Liver (tissue), 9 donors: ENCODE results near the gene METTL13. TPM values are rescaled to one million over a fixed set of nuclear protein-coding genes. Genes with fewer than 3 reads are reported as not detected.

Experiments used
- DNase-seq: peaks from one replicate; pipeline ENCODE4 v3.0.0-alpha.2; 2017; ENCODE audit warnings: low spot score
- H3K27ac ChIP-seq, 2 donors: one replicate each; pipeline ENCODE4 v1.7.0; 2013; ENCODE audit warnings: inconsistent platforms in 2 of 2, low read length in 2 of 2, control low read depth in 1 of 2, low read depth in 1 of 2, mild to moderate bottlenecking in 1 of 2
- H3K27me3 ChIP-seq, 4 donors: one replicate each; pipeline versions ENCODE4 v1.6.1 to v1.7.0; 2013; ENCODE audit warnings: low read length in 3 of 4, inconsistent platforms in 1 of 4, mild to moderate bottlenecking in 1 of 4, moderate library complexity in 1 of 4; ENCODE audit not compliant: control insufficient read depth in 4 of 4, insufficient read depth in 4 of 4
- H3K36me3 ChIP-seq, 4 donors: one replicate each; pipeline versions ENCODE4 v1.6.1 to v1.7.0; 2013; ENCODE audit warnings: low read length in 3 of 4, mild to moderate bottlenecking in 3 of 4, low read depth in 1 of 4, moderate library complexity in 1 of 4; ENCODE audit not compliant: control insufficient read depth in 4 of 4, insufficient read depth in 3 of 4
- H3K4me1 ChIP-seq, 4 donors: one replicate each; pipeline versions ENCODE4 v1.6.1 to v1.7.0; 2013; ENCODE audit warnings: low read length in 3 of 4, mild to moderate bottlenecking in 3 of 4, moderate library complexity in 1 of 4; ENCODE audit not compliant: control insufficient read depth in 4 of 4, insufficient read depth in 4 of 4
- H3K4me3 ChIP-seq, 3 donors: one replicate each; pipeline versions ENCODE4 v1.6.1 to v1.7.0; 2013; ENCODE audit warnings: low read length in 3 of 3, control low read depth in 1 of 3, low read depth in 1 of 3, mild to moderate bottlenecking in 1 of 3
- H3K9ac ChIP-seq, 2 donors: one replicate each; pipeline ENCODE4 v1.7.0; 2013; ENCODE audit warnings: low read length in 2 of 2, mild to moderate bottlenecking in 2 of 2, moderate library complexity in 2 of 2, control low read depth in 1 of 2, low read depth in 1 of 2
- H3K9me3 ChIP-seq, 4 donors: one replicate each; pipeline versions ENCODE4 v1.6.1 to v1.7.0; 2013; ENCODE audit warnings: low read length in 3 of 4; ENCODE audit not compliant: control insufficient read depth in 4 of 4
- ATF3 ChIP-seq: IDR thresholded peaks from 2 replicates; pipeline ENCODE4 v1.6.1; 2016; ENCODE audit warnings: antibody characterized with exemption
- EGR1 ChIP-seq, 2 donors: IDR thresholded peaks; 2 replicates each; pipeline ENCODE4 v1.6.1; 2016 to 2018; ENCODE audit warnings: antibody characterized with exemption in 2 of 2, low read depth in 2 of 2
- FOXA1 ChIP-seq: IDR thresholded peaks from 2 replicates; pipeline ENCODE4 v1.6.1; 2016; ENCODE audit warnings: antibody characterized with exemption
- FOXA2 ChIP-seq: IDR thresholded peaks from 2 replicates; pipeline ENCODE4 v1.6.1; 2016; ENCODE audit warnings: antibody characterized with exemption
- GABPA ChIP-seq, 2 donors: IDR thresholded peaks in 1 of 2; conservative IDR thresholded peaks in 1 of 2; 2 replicates each; pipeline ENCODE4 v1.6.1; 2016; ENCODE audit warnings: antibody characterized with exemption in 2 of 2, mild to moderate bottlenecking in 1 of 2, moderate library complexity in 1 of 2
- HNF4A ChIP-seq, 2 donors: conservative IDR thresholded peaks; 2 replicates each; pipeline ENCODE4 v1.6.1; 2016; ENCODE audit warnings: antibody characterized with exemption in 2 of 2, mild to moderate bottlenecking in 2 of 2
- HNF4G ChIP-seq: IDR thresholded peaks from 2 replicates; pipeline ENCODE4 v1.6.1; 2016; ENCODE audit warnings: antibody characterized with exemption
- JUND ChIP-seq, 2 donors: IDR thresholded peaks; 2 replicates each; pipeline ENCODE4 v1.6.1; 2016; ENCODE audit warnings: antibody characterized with exemption in 2 of 2
- MAX ChIP-seq: IDR thresholded peaks from 2 replicates; pipeline ENCODE4 v1.6.1; 2016; ENCODE audit warnings: antibody characterized with exemption
- NR2F2 ChIP-seq: IDR thresholded peaks from 2 replicates; pipeline ENCODE4 v1.6.1; 2016; ENCODE audit warnings: antibody characterized with exemption
- RAD21 ChIP-seq, 2 donors: IDR thresholded peaks; 2 replicates each; pipeline ENCODE4 v1.6.1; 2016; ENCODE audit warnings: antibody characterized with exemption in 2 of 2, mild to moderate bottlenecking in 2 of 2
- REST ChIP-seq: IDR thresholded peaks from 2 replicates; pipeline ENCODE4 v1.6.1; 2016; ENCODE audit warnings: antibody characterized with exemption, mild to moderate bottlenecking
- RXRA ChIP-seq, 2 donors: IDR thresholded peaks; 2 replicates each; pipeline ENCODE4 v1.6.1; 2017 to 2018; ENCODE audit warnings: antibody characterized with exemption in 2 of 2, mild to moderate bottlenecking in 1 of 2
- SP1 ChIP-seq: IDR thresholded peaks from 2 replicates; pipeline ENCODE4 v1.6.1; 2018; ENCODE audit warnings: antibody characterized with exemption, mild to moderate bottlenecking
- TAF1 ChIP-seq: conservative IDR thresholded peaks from 2 replicates; pipeline ENCODE4 v1.6.1; 2016; ENCODE audit warnings: antibody characterized with exemption, mild to moderate bottlenecking
- YY1 ChIP-seq: IDR thresholded peaks from 2 replicates; pipeline ENCODE4 v1.6.1; 2016; ENCODE audit warnings: antibody characterized with exemption, mild to moderate bottlenecking
- ZBTB33 ChIP-seq: IDR thresholded peaks from 2 replicates; pipeline ENCODE4 v1.6.1; 2016; ENCODE audit warnings: antibody characterized with exemption
- WGBS: extraction: QIAGEN DNeasy Blood & Tissue Kit; methylation state at CpG from one replicate; pipeline ENCODE4 v1.1.7; 2013; 5-methylcytosine and 5-hydroxymethylcytosine counted together
- polyA plus RNA-seq, 2 donors: library from polyadenylated mRNA; stranded (reverse) in 1 of 2; unstranded in 1 of 2; fragments of 200-250 nt in 1 of 2; fragments of >200 nt in 1 of 2; fragmentation: Nextera tagmentation in 1 of 2; extraction: Ambion mirVana in 1 of 2; gene quantifications; one replicate each; pipeline versions ENCODE4 v1.2.1 to v1.2.3, GENCODE V29; 2013 to 2015
- total RNA-seq, 2 donors: library from RNA; depleted of rRNA; stranded (reverse); fragments of >200 nt; gene quantifications; one replicate each; pipeline ENCODE4 v1.2.3, GENCODE V29; 2014
- donor health status: healthy.
- donor health status: healthy.
- donor health status: healthy.
- donor health status: healthy.
- donor health status: healthy.

METTL13 gene
- total and polyA plus RNA-seq, 4 donors: 10.5 to 16.1 (median 13.4) TPM

DNA sequence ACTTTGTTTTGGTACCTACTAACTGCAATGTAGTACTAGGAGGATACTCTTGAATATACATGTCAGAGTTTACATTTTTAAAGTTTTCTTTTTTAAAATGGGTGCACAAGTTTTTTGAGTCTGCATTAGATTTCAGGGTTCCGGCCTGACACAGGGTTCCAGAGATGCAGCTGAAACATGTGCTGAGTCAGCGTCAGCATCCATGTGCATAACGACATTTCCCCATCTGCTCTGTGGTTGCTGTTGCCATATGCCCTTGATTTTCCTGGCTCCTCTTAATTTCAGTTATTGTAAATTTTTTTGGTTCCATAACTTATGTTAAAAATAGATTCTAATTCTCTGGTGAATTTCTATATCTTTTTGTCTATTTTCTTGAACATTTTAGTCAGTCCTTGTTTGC lies 12.3 kb upstream of the METTL13 start:
- no peak overlapping the region for H3K27ac ChIP-seq
- 66% methylated on average over 3 of the region's 3 CpGs for WGBS
- no peak overlapping the region for H3K4me3 ChIP-seq
- DNase-seq: no peak
- TF ChIP-seq TAF1 (no peak), HNF4G (no peak), JUND (IDR thresholded peaks at IDR 0.05) (no peak), EGR1 (IDR thresholded peaks at IDR 0.05; ENCODE audit: low read depth in 2 of 2) (no peak), GABPA (IDR thresholded peaks at IDR 0.05 in 1 of 2, conservative IDR thresholded peaks at IDR 0.05 in 1 of 2) (no peak), SP1 (no peak), RXRA (IDR thresholded peaks at IDR 0.05) (no peak), MAX (no peak), FOXA2 (no peak)
- H3K9me3 ChIP-seq: no peaks in the 10 kb centered on the region
- H3K4me1 ChIP-seq: no peaks in the 10 kb centered on the region
- peaks cover 0 to 4% (median 0%) of the 10 kb centered on the region in 4 donors for H3K27me3 ChIP-seq
- H3K36me3 ChIP-seq: no peaks in the 10 kb centered on the region
- H3K9ac ChIP-seq: no peak overlapping the region

DNA sequence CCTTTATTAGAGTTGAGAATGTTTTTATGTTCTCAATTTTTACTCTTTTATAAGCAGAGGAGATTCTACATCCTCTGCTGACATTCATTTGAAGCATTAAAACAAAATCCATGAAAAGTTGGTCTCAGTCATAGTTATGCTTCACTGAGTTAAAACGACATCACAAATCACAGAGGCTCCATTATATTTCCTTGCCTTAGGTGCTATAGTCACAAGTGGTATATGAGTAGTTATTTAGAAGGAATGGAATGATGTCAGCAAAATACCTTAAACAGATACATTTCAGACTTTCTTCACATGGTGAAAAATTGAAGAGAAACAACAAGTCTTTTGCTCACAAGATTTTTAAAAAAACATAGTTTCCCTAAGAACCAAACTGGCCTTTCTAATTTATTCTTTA lies 11.7 kb upstream of the METTL13 start:
- Histone ChIP-seq H3K27me3 (peaks cover 0 to 6% (median 0%) of the 10 kb centered on the region in 4 donors), H3K9me3 (no peaks in the 10 kb centered on the region), H3K9ac (no peak overlapping the region), H3K36me3 (no peaks in the 10 kb centered on the region), H3K27ac (no peak overlapping the region), H3K4me1 (no peaks in the 10 kb centered on the region), H3K4me3 (no peak overlapping the region)
- no peak for DNase-seq
- TF ChIP-seq YY1 (no peak), MAX (no peak), RXRA (IDR thresholded peaks at IDR 0.05) (no peak), ATF3 (no peak), RAD21 (IDR thresholded peaks at IDR 0.05) (no peak), HNF4A (conservative IDR thresholded peaks at IDR 0.05) (no peak), FOXA2 (no peak), SP1 (no peak), NR2F2 (no peak), ZBTB33 (no peak), EGR1 (IDR thresholded peaks at IDR 0.05; ENCODE audit: low read depth in 2 of 2) (no peak), HNF4G (no peak), FOXA1 (no peak), REST (no peak), JUND (IDR thresholded peaks at IDR 0.05) (no peak), TAF1 (no peak)
- WGBS: 84% methylated on average over 1 of the region's 1 CpG
